KOPT-K1 (cell line): ENCODE measurements around the gene UBXN11.
"Not testable (repeated sequence)": the region's sequence is repeated elsewhere in the genome, so short reads cannot be mapped to it uniquely, and the experiment has no call there.

Source experiments
- H3K27ac ChIP-seq: fragments of 200-600 bp; sonication (generic); 2 replicates; pipeline ENCODE4 v1.5.1; 2016; ENCODE audit warnings: antibody characterized with exemption, mild to moderate bottlenecking, low read depth, low read length; ENCODE audit not compliant: poor library complexity, severe bottlenecking
- H3K36me3 ChIP-seq: fragments of 200-600 bp; sonication (generic); 2 replicates; pipeline ENCODE4 v1.5.1; 2017; ENCODE audit warnings: antibody characterized with exemption, mild to moderate bottlenecking, low read length, moderate library complexity; ENCODE audit not compliant: insufficient read depth
- H3K9me3 ChIP-seq: fragments of 200-600 bp; sonication (generic); 2 replicates; pipeline ENCODE4 v1.5.1; 2017; ENCODE audit warnings: antibody characterized with exemption, low read length, mild to moderate bottlenecking; ENCODE audit not compliant: insufficient read depth, poor library complexity, severe bottlenecking

Gene UBXN11

DNA sequence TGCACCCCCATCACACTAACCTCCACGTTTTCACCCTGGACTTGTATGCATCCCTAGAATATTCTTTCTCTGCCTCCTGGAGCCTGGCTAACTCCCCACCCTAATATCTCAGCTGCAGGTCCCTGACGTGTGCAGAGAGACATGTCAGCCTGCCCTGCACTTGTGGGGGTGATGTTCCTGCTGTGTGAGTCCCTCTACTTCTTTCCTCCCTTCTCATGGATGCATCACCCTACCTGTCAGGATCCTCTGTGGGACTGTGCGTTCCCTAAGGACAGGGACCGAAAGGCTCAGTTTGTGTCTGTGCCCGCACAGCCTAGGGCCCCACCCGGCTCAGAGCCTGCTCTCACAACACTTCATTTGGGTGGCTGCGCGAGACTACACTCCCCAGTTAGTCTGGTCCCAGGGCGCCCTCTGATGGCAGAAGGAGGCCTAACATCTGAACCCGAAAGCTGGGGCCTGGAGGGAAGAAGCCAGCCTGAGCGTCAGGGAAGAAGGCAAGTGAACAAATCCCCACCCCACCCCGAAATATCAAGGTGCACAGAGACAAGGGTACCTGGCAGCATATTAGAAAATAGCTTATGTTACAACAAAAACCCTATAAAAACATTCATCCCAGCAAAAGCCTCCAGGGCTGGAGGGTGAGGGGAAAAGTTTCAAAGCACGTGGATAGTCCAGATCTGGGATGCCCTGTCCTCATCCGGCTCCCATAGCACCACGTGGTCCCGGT is 15.0 kb upstream of the UBXN11 start:
- Histone ChIP-seq H3K27ac (peak overlapping the region; percentile 51), H3K36me3 (no peaks in the 10 kb centered on the region)

GRCh38 chr1:26320896-26321295 is 14.5 kb upstream of the UBXN11 start:
- H3K36me3 ChIP-seq, result no peaks in the 10 kb centered on the region
- peak overlapping the region; percentile 51 for H3K27ac ChIP-seq
- no peaks in the 10 kb centered on the region for H3K9me3 ChIP-seq

More for the DNA sequence above, 15.0 kb upstream of the UBXN11 start:
- H3K9me3 ChIP-seq, result no peaks in the 10 kb centered on the region

- H3K27ac ChIP-seq, result peak overlapping the region; percentile 85
Observed at GRCh38 chr1:26318338-26319064, 12.1 kb upstream of the UBXN11 start.

GRCh38 chr1:26317612-26318337 is 11.3 kb upstream of the UBXN11 start, which contains the start of gene CD52:
Gene CD52 (plus strand): TSS chr1:26317958. CDS start chr1:26318018, 60 bp downstream.
- Histone ChIP-seq H3K36me3 (no peaks in the 10 kb centered on the region), H3K9me3 (no peaks in the 10 kb centered on the region), H3K27ac (peak within 1 kb of the TSS; percentile 85)

More at GRCh38 chr1:26318338-26319064, 12.1 kb upstream of the UBXN11 start:
- Histone ChIP-seq H3K9me3 (no peaks in the 10 kb centered on the region), H3K36me3 (no peaks in the 10 kb centered on the region)

- Histone ChIP-seq H3K27ac (peak overlapping the region; percentile 85), H3K9me3 (no peaks in the 10 kb centered on the region), H3K36me3 (no peaks in the 10 kb centered on the region)
Observed at GRCh38 chr1:26317146-26317545, 10.7 kb upstream of the UBXN11 start.

DNA sequence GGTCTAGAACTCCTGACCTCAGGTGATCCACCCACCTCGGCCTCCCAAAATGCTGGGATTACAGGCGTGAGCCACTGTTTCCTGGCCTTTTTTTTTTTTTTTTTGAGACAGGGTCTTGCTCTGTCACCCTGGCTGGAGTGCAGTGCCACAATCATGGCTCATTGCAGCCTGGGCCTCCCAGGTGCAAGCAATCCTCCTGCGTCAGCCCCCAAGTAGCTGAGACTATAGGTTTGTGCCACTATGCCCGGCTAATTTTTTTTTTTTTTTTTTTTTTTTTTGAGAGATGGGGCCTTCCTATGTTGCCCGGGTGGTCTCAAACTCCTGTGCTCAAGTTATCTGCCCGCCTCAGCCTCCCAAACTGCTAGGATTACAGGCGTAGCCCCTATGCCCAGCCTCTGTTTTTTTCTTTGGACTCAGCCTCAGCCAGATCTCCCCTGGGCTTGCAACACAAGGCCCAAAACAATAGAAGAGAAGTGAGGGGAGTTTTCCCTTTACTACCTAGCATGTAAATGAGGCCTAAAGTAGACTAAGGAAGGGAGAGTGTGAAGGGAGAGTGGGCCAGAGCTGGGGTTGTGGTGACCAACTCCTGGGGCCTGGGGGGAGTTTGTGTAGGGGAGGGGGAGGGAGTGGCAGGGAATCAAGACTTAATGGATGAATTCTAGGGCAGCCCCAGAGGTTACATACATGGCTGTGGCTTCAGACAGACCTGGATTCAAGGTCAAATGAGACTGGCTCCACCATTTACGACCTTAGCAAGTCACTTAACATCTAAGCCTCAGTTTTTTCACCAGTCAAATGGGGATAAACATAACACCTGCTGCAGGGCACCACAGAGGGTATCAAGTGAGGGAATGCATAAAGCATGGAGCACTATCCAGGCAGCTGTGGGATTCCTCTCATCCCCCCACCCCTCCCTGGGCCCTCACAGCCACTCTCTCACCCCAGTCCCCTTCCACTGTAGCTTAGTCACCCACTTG is 9.7 kb upstream of the UBXN11 start:
- Histone ChIP-seq H3K9me3 (no peaks in the 10 kb centered on the region), H3K36me3 (no peaks in the 10 kb centered on the region), H3K27ac (peak overlapping the region; percentile 85)

DNA sequence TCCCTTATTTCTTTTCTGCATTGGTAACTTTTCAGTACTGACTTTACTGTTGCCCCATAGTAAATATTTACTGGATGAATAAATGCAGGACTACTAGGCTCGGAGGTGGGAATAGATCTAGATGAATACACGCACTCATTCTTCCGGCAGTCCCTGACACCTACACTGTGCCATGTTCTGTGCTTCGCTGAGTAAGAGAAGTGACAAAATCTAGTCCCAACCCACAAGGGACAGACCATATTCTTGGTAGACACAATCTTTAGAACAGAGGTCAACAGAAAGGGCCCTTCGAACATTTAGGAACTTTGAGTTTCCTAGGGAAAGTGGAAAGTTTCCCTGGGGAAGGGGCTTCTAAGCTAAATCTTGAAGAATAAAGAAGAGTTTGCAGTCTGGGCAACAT is 8.1 kb upstream of the UBXN11 start:
- Histone ChIP-seq H3K36me3 (no peaks in the 10 kb centered on the region), H3K9me3 (no peaks in the 10 kb centered on the region), H3K27ac (peak overlapping the region; percentile 85)

DNA sequence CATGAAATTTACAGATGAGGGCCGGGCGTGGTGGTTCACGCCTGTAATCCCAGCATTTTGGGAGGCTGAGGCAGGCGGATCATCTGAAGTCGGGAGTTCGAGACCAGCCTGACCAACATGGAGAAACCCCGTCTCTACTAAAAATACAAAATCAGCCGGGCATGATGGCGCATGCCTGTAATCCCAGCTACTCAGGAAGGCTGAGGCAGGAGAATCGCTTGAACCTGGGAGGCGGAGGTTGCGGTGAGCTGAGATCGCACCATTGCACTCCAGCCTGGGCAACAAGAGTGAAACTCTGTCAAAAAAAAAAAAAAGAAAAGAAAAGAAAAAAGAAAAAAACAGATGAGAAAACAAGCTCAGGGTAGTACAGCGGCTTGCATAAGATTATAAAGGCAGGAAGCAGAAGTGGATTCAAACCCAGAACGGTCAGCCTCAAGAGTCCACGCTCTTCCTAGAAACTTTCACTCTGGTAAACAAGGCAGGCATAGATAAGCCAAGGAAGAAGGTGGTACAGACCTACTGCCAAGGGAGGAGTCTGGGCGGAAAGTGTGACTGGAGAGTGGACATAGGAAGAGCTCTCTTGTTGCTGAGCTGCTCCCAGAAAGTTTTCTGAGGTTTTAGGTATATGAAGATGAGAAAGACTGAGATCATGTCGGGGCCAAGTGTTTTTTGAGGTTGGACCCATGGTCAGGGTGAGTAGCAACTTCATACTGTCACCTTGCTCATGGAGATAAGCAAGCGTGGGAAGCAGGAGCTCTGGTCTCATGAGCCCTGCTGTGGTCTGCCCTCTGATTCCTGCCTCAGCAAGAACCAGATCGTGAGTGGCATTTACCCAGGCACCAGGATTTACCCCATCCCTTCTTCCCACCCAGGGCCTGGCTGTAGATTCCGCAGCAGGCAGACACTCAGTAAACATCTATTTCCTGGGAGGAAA is 1.8 kb upstream of the UBXN11 start:
- peak overlapping the region; percentile 96 for H3K27ac ChIP-seq
- not testable (repeated sequence) for H3K9me3 ChIP-seq, H3K36me3 ChIP-seq

- H3K27ac ChIP-seq, result peak overlapping the region; percentile 96
Observed at GRCh38 chr1:26307363-26307781, 936 bp upstream of the UBXN11 start.

GRCh38 chr1:26305667-26306289 is 658 bp downstream of the UBXN11 start:
- Histone ChIP-seq H3K27ac (peak overlapping the region; percentile 96), H3K36me3 (no peaks in the 10 kb centered on the region), H3K9me3 (no peaks in the 10 kb centered on the region)

More at GRCh38 chr1:26307363-26307781, 936 bp upstream of the UBXN11 start:
- no peaks in the 10 kb centered on the region for H3K36me3 ChIP-seq
- H3K9me3 ChIP-seq, result no peaks in the 10 kb centered on the region

GRCh38 chr1:26302733-26303405 is 3.6 kb downstream of the UBXN11 start:
- Histone ChIP-seq H3K36me3 (no peaks in the 10 kb centered on the region), H3K9me3 (no peaks in the 10 kb centered on the region), H3K27ac (no peak overlapping the region)

GRCh38 chr1:26300578-26301275 is 5.7 kb downstream of the UBXN11 start:
- Histone ChIP-seq H3K27ac (peak overlapping the region; percentile 47), H3K36me3 (no peaks in the 10 kb centered on the region), H3K9me3 (no peaks in the 10 kb centered on the region)
